Measurements from ENCODE around the gene P2RX2. TPM values are rescaled to one million over a fixed set of nuclear protein-coding genes. Genes with fewer than 3 reads are reported as not detected.

Gene P2RX2
- total and polyA plus RNA-seq, 2 experiments from 2014 or later, result not detected

GRCh38 chr12:132587781-132588180 lies 30.8 kb upstream of the P2RX2 start:
- no peaks in the 10 kb centered on the region for H3K36me3 ChIP-seq (replicated peaks; ENCODE audit: insufficient read depth, low read depth)
- DNase-seq (ENCODE audit: low spot score), result no peak
- no peak overlapping the region for H3K27ac ChIP-seq
- H3K27me3 ChIP-seq, result peaks cover 2% of the 10 kb centered on the region
- H3K79me2 ChIP-seq, result no peaks in the 10 kb centered on the region
- no peak overlapping the region for H3K4me2 ChIP-seq
- H3K9me3 ChIP-seq (ENCODE audit: low read depth), result no peaks in the 10 kb centered on the region
- no peak for TF ChIP-seq EZH2 (IDR thresholded peaks at IDR 0.05; ENCODE audit: borderline replicate concordance)
- TF ChIP-seq, protein P1, sequence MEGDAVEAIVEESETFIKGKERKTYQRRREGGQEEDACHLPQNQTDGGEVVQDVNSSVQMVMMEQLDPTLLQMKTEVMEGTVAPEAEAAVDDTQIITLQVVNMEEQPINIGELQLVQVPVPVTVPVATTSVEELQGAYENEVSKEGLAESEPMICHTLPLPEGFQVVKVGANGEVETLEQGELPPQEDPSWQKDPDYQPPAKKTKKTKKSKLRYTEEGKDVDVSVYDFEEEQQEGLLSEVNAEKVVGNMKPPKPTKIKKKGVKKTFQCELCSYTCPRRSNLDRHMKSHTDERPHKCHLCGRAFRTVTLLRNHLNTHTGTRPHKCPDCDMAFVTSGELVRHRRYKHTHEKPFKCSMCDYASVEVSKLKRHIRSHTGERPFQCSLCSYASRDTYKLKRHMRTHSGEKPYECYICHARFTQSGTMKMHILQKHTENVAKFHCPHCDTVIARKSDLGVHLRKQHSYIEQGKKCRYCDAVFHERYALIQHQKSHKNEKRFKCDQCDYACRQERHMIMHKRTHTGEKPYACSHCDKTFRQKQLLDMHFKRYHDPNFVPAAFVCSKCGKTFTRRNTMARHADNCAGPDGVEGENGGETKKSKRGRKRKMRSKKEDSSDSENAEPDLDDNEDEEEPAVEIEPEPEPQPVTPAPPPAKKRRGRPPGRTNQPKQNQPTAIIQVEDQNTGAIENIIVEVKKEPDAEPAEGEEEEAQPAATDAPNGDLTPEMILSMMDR (IDR thresholded peaks at IDR 0.05; ENCODE audit: poor library complexity), result no peak
- TF ChIP-seq EZH2phosphoT487 (IDR thresholded peaks at IDR 0.05; ENCODE audit: low read depth, severe bottlenecking, unreplicated experiment), result no peak
- no peaks in the 10 kb centered on the region for H3K4me1 ChIP-seq (ENCODE audit: insufficient read depth)
- no peaks in the 10 kb centered on the region for H4K20me1 ChIP-seq (ENCODE audit: insufficient read depth, poor library complexity, severe bottlenecking)
- no peak overlapping the region for H2AFZ ChIP-seq
- 82% methylated on average over 3 of the region's 3 CpGs for WGBS (ENCODE audit: low lambda C conversion rate, missing lambda C conversion rate)
- no peaks in the 10 kb centered on the region for H3K9me2 ChIP-seq (replicated peaks; ENCODE audit: insufficient read depth)
- no peak overlapping the region for H3K4me3 ChIP-seq

GRCh38 chr12:132588319-132588718 lies 30.3 kb upstream of the P2RX2 start:
- no peak for DNase-seq (ENCODE audit: low spot score)
- Histone ChIP-seq H3K36me3 (replicated peaks; ENCODE audit: insufficient read depth, low read depth) (no peaks in the 10 kb centered on the region), H2AFZ (no peak overlapping the region), H3K79me2 (no peaks in the 10 kb centered on the region), H3K4me2 (no peak overlapping the region), H3K9me2 (replicated peaks; ENCODE audit: insufficient read depth) (no peaks in the 10 kb centered on the region), H3K4me3 (no peak overlapping the region), H3K9me3 (ENCODE audit: low read depth) (no peaks in the 10 kb centered on the region), H3K27me3 (no peaks in the 10 kb centered on the region), H4K20me1 (ENCODE audit: insufficient read depth, poor library complexity, severe bottlenecking) (no peaks in the 10 kb centered on the region), H3K4me1 (ENCODE audit: insufficient read depth) (no peaks in the 10 kb centered on the region), H3K27ac (no peak overlapping the region)
- WGBS (ENCODE audit: low lambda C conversion rate, missing lambda C conversion rate), result 83% methylated on average over 6 of the region's 6 CpGs
- TF ChIP-seq EZH2phosphoT487 (IDR thresholded peaks at IDR 0.05; ENCODE audit: low read depth, severe bottlenecking, unreplicated experiment), result no peak
- no peak for TF ChIP-seq EZH2 (IDR thresholded peaks at IDR 0.05; ENCODE audit: borderline replicate concordance)
- TF ChIP-seq, protein P1 (IDR thresholded peaks at IDR 0.05; ENCODE audit: poor library complexity), result no peak

DNA sequence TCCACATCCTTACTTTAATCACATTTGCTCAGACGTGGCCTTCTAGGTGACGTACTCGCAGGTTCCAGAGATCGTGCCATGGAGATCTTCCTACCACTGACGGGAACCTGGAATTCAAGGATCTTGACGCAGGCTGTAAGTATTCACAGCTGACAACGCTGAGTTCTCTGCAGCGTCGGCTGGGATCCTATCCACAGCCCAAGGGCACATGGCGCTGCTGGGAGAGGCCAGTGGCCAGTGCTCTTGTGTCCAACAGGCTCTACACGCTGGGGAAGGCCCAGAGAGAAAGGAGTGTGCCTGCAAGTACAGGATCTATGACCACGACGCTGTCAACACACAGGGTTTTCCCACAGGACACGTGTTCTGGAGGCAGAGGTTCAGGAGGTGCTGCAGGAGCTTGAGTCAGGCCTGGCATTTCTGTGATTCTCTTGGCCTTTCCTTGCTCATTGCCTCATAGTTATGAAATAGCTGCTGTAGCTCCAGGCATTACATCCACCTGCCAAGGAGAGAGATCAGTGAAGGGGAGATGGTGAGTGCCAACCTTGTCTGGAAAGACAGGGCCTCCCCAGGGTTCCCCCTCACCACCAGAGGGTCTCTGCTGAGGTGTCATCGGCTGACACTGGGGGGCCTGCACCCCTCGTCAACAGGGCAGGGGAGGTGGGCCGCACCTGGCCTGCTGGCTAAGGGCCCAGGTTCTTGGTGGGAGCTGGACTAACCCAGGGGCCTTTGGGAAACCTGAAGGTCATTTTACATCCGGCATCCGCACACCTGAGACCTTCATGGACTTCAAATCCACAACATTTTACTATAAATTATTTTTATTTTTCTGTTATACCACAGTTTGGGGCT lies 29.5 kb upstream of the P2RX2 start:
- H2AFZ ChIP-seq, result no peak overlapping the region
- H3K9me2 ChIP-seq (replicated peaks; ENCODE audit: insufficient read depth), result no peaks in the 10 kb centered on the region
- no peaks in the 10 kb centered on the region for H4K20me1 ChIP-seq (ENCODE audit: insufficient read depth, poor library complexity, severe bottlenecking)
- DNase-seq (ENCODE audit: low spot score), result no peak
- no peaks in the 10 kb centered on the region for H3K27me3 ChIP-seq
- TF ChIP-seq EZH2phosphoT487 (IDR thresholded peaks at IDR 0.05; ENCODE audit: low read depth, severe bottlenecking, unreplicated experiment), result no peak
- TF ChIP-seq, protein P1 (IDR thresholded peaks at IDR 0.05; ENCODE audit: poor library complexity), result no peak
- H3K4me2 ChIP-seq, result no peak overlapping the region
- no peak overlapping the region for H3K27ac ChIP-seq
- no peaks in the 10 kb centered on the region for H3K36me3 ChIP-seq (replicated peaks; ENCODE audit: insufficient read depth, low read depth)
- no peaks in the 10 kb centered on the region for H3K4me1 ChIP-seq (ENCODE audit: insufficient read depth)
- no peaks in the 10 kb centered on the region for H3K79me2 ChIP-seq
- 89% methylated on average over 19 of the region's 19 CpGs for WGBS (ENCODE audit: low lambda C conversion rate, missing lambda C conversion rate)
- H3K9me3 ChIP-seq (ENCODE audit: low read depth), result no peaks in the 10 kb centered on the region
- H3K4me3 ChIP-seq, result no peak overlapping the region

All from hepatocyte (in vitro differentiated cells).